HG03521 (cell line): Measurements from ENCODE around the gene POMGNT2.

Experiments
- ATAC-seq: cut with Tn5 transposase; IDR thresholded peaks from one replicate; pipeline ENCODE4 v1.9.1; 2021; ENCODE audit warnings: mild to moderate bottlenecking, moderate library complexity; ENCODE audit not compliant: unreplicated experiment

Gene POMGNT2

GRCh38 chr3:43104039-43104438 is 1.8 kb downstream of the POMGNT2 start:
- no peak for ATAC-seq

DNA sequence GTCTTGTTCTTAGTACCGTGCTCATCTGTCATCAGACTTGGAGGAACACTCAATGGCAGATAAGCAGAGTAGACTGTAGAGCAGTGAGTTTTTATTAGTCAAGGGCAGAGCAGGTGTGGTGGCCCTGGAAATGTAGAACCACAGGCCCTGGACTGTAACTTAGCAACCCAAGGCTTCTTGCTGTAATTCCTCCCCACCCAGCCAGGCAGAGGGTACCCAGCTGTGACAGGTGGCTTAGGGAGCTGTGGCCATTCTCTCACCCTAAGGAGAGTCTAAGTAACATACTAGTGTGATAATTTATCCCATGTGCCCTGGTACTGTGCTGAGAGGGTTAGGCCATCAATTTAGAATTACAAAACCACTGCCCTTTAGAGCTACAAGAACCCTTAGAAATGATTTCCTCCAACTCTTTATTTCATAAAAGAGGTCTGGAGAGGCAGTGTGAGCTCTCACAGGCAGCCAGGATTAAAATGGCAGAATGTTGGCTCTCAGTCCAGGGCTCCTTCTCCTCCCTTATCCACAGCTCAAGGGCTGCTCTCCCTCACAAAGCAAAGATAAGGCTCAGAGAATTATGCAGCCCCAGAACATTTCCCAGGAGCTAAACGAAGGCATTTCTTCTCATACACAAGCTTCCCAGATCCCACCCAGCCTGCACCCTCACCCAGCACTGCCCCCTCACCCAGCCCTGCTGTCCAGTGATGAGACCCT is 3.0 kb downstream of the POMGNT2 start:
- ATAC-seq = no peak

DNA sequence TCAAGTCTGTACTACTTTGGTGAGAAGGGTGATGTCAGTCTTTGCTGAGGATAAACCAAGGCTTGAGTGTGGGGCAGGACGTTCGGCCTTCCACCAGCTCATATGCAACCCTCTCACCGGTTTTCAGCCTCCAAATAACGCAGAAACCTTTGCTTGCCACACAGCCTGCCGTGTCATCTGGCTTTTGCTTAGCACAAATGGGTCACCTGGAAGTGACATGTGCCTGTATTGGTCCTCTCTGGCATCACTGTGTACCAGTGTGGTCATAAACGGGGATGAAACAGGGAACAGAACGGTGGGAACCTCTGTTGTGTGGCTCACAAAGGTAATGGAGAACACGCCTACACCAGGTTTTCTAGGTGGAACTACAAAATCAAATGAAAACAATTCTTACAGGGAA is 7.1 kb downstream of the POMGNT2 start:
- ATAC-seq = no peak

DNA sequence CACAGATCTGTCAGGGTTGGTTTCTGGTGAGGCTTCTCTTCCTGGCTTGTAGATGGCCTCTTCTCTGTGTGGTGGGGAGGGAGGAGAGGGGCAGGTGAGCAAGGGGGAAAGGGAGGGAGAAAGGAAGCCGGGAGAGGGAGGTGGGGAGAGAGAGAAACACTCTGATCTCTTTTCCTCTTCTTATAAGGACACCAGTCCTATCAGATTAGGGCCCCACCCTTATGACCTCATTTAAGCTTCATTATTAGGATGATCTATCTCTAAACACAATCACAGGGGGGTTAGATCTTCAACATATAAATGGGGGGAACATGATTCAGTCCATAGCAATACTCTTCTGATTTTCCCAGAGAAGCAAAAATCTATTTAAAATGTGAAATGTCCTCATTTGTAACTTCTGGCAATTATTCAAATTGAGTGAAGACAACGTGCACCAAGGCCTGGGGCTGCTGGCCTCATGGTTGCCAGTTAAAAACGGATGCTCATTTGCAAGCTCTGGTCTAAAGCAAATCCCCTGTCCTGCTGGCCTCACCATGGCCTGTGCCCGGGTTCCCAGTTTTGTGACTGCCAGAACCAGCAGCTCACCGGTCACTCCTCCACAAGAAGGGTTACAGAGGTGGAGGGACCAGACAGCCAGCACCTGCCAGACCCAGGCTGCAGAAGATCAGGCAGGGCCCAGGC is 8.3 kb downstream of the POMGNT2 start:
- no peak for ATAC-seq

DNA sequence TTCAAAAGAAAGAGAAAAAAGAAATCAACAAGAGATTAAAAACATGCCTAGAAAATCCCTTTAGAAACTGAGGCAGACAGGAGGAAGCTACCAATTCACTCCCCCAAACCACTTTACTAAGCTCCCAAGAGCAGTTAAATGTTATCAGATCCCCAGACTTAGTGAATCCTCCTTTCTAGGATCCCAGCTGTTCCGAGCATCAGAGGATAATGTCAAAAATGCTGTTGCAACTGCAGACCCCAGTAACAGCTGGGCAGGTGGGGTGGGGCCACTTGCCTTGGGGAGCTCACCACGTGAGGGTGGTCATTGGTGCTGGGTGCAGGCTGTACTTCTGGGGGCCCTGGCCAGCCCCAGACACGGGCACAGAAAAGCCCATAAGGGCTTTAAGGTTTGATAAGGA is 9.1 kb downstream of the POMGNT2 start:
- ATAC-seq = no peak

- no peak for ATAC-seq
Measured at GRCh38 chr3:43095370-43095769, 10.5 kb downstream of the POMGNT2 start.

DNA sequence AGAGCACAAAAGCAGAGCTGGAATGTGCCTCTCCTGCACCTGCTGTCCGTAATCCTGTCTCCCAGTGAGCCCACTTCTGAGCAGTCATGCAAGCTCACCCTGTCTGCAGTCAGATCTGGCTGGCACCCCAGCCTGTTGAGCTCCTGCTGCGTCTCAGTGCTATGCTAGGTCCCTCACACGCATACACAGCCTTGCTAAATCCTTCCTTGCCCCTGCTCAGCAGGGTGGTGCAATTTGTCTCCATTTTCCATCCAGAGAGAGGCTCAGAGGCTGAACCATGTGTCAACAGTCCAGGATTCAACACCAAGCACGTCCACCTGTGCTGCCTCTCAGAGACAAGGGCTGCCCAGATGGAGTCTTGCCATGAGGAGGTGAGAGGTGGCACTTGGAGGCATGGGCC is 11.0 kb downstream of the POMGNT2 start:
- no peak for ATAC-seq

- no peak for ATAC-seq
Measured at GRCh38 chr3:43094381-43094780, 11.5 kb downstream of the POMGNT2 start.

DNA sequence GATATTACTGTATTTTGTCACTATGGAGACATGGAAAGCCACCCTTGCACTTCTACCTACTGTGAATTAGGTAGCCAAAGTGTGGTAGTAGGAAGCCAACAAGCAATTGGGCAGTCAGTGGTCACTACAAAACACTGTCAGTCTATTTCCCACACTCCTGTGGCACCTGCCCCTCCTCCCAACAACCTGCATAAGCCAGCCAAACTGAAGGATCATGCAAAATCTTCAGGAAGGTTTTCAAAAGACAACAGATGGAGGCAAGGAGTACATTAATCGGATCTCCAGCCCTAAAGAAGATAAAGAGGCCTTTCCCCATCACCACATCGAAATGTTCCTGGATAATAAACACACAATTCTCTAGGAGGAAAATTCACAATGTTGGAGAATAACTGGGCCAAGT is 11.9 kb downstream of the POMGNT2 start:
- ATAC-seq = no peak

GRCh38 chr3:43093006-43093405 is 12.9 kb downstream of the POMGNT2 start:
- ATAC-seq = no peak

DNA sequence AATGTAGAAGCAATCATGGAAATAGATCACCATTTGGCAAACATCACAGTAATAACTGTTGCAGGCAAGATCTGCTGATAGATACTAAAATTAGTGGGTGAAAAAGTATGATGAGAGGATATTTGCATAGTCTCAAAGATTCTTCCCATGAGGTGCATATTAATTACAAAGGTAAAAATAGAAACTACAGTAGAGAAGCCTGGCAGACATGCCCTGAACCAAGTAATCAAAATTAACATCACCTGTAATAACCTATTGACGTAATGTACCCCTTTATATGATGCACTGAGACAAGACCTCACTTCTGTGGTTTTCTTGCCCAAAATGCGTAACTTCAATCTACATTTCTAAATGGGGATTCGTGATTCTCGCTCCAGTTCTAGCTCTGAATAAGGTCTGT is 14.4 kb downstream of the POMGNT2 start:
- no peak for ATAC-seq

- no peak for ATAC-seq
Measured at GRCh38 chr3:43090238-43090637, 15.6 kb downstream of the POMGNT2 start.

- no peak for ATAC-seq
Measured at GRCh38 chr3:43089081-43089480, 16.8 kb downstream of the POMGNT2 start.

- ATAC-seq = no peak
Measured at GRCh38 chr3:43087249-43087776, 18.6 kb downstream of the POMGNT2 start.

GRCh38 chr3:43086460-43087165 is 19.3 kb downstream of the POMGNT2 start:
- ATAC-seq = no peak

- ATAC-seq = no peak
Measured at GRCh38 chr3:43082457-43082856, 23.4 kb downstream of the POMGNT2 start.

DNA sequence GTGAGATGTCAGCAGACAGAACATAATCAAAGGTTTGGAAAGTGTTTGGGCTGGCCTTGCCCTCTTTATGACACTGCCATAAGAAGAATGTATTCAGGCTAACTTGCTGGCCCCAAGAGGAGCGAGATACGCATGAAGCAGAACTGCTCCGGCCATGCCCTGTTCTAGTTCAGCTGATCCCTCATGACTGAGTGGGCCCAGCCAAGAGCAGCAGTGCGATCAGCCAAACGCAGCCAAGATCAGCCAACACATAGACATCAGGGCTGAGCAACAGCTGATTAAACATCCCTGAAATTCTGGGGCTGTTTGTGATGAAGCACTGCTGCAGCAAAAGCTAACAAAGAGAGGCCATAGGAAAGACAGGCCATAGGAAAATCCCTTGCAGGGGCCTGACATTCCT is 24.1 kb downstream of the POMGNT2 start:
- ATAC-seq = no peak

GRCh38 chr3:43080726-43081568 is 24.9 kb downstream of the POMGNT2 start:
- no peak for ATAC-seq

DNA sequence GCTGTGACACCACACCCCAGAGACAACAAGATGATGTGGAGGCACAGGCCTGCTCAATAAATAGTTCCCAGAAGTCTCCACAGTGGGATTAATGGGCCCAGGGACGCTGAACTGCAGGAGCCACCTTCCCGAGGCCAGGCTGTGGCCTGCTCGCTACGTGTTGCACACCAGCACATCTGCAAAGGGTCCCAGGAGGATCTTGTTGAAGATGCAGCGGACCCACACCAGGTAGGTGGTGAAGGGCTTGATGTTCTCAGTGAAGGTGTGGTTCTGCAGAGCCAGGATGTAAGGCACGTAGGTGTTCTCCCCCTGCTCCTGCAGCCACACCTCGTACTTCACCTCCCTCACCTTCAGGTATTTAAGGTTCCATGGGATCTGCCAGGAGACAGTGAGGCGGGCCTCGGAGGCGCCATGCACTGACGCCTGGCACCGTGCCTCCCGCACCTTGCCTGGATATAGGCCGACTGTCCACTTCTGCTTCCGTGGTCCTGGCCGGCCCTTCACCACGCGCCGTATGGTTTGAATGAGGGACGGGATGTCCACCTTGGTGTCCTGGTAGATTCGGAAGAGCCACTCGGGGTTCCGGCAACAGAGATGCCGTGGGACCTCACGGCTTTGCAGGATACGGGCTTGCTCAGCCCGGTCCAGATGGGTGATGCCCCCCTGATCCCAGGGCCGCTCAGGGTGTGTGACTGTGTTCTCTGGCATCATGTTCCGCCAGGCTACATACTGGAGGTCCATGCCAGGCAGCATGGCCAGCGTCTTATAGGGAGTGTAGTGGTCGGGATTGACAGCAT is 26.1 kb downstream of the POMGNT2 start:
- ATAC-seq = no peak

DNA sequence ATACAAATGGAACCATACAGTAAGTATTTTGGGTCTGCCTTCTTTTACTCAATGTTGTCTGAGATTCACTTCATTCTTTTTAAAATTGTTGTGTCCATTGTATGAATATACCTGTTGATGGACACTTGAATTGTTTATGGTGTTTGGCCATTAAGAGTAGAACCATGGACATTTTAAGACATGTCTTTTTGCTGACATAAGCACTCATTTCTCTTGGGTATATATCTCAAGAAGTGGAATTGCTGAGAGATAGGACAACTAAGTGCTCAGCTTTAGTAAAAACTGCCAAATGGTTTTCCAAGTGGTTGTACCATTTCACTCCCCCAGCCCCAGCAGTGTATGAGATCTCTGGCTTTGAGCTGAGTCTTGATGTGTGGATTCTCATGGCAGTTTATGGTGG is 28.2 kb downstream of the POMGNT2 start:
- no peak for ATAC-seq
